ENCODE measurements around the gene AMN1. TPM values are rescaled to one million over a fixed set of nuclear protein-coding genes. Genes with fewer than 3 reads are reported as not detected.
"Not testable (repeated sequence)": the region's sequence is repeated elsewhere in the genome, so short reads cannot be mapped to it uniquely, and the experiment has no call there.

AMN1 gene
- total and polyA plus RNA-seq, 2 of the 4 experiments (the other 2 are of a cell fraction): 3.4 to 5.2 TPM

DNA sequence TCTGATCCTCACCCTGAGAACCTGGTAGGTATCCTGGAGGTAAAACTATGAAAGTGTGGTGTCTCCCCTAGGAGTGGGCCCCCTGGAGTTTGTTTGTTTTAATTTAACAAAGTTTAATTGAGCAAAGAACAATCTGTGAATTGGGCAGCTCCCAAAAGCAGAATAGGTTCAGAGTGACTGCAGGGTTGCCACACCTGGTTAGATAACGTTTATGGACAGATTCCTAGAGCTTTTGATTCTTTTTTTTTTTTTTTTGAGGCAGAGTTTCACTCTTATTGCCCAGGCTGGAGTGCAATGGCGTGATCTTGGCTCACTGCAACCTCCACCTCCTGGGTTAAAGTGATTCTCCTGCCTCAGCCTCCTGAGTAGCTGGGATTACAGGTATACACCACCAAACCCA, 59.2 kb downstream of the AMN1 start:
- H2AK5ac ChIP-seq (ENCODE audit: low read depth, low read length); H3K36me3 ChIP-seq (ENCODE audit: control insufficient read depth, insufficient read depth, low read length); DNase-seq; H2AK9ac ChIP-seq (replicated peaks; ENCODE audit: low read depth, low read length, poor library complexity); H3K9ac ChIP-seq (ENCODE audit: low read depth, low read length); intact Hi-C loops (cut with micrococcal nuclease); H3K14ac ChIP-seq (replicated peaks; ENCODE audit: low read depth, low read length); H4K20me1 ChIP-seq (ENCODE audit: insufficient read depth, low read length); dilution Hi-C loops (cut with HindIII; ENCODE audit: low sequenced_read_pairs, unreplicated experiment); H3K4me2 ChIP-seq (ENCODE audit: low read depth, low read length); H3K79me1 ChIP-seq (ENCODE audit: low read depth in 1 of 2, low read length in 2 of 2); CTCF ChIA-PET; H3K4ac ChIP-seq (ENCODE audit: low read depth, low read length); H4K5ac ChIP-seq (ENCODE audit: low read depth, low read length); H3K27ac ChIP-seq (ENCODE audit: insufficient read depth, low read length); H4K91ac ChIP-seq (ENCODE audit: insufficient read depth, low read depth, low read length); H3K27me3 ChIP-seq (ENCODE audit: control insufficient read depth, insufficient read depth, low read length); H3K4me3 ChIP-seq (ENCODE audit: insufficient read depth, low read depth, low read length); H3K18ac ChIP-seq (ENCODE audit: low read depth, low read length); H2BK15ac ChIP-seq (ENCODE audit: low read depth, low read length); H2BK20ac ChIP-seq (ENCODE audit: low read depth, low read length); BruUV-seq (replicated peaks); H2BK5ac ChIP-seq (ENCODE audit: low read depth, low read length, poor library complexity, severe bottlenecking); H3K9me1 ChIP-seq (ENCODE audit: insufficient read depth, low read length); ATAC-seq (ENCODE audit: low read depth); POLR2A ChIA-PET (ENCODE audit: unreplicated experiment); H2BK120ac ChIP-seq (ENCODE audit: low read depth, low read length); H3K4me1 ChIP-seq (ENCODE audit: control insufficient read depth, insufficient read depth, low read length); H4K8ac ChIP-seq (ENCODE audit: low read depth in 2 of 2, low read length in 2 of 2); H2AFZ ChIP-seq (replicated peaks; ENCODE audit: low read length, poor library complexity); H3K23ac ChIP-seq (ENCODE audit: low read depth, low read length); H3K9me3 ChIP-seq (ENCODE audit: control insufficient read depth, insufficient read depth, low read length); H3K56ac ChIP-seq (ENCODE audit: extremely low read depth, insufficient read depth, low read length): not testable (repeated sequence)
- no CpG with 5 or more reads among the region's 2 CpGs for WGBS, 2 experiments (ENCODE audit: extremely low coverage in 2 of 2, insufficient read length in 1 of 2)
- in situ Hi-C loops (cut with MboI; ENCODE audit: low sequenced_read_pairs): loop anchor here (25.0 kb wide), 2 partner anchors 393 to 1018 kb away; partner anchors contain the start of gene DNM1L
